Vagina (tissue), 2 donors: ENCODE data around the gene NRBF2. TPM values are rescaled to one million over a fixed set of nuclear protein-coding genes. Genes with fewer than 3 reads are reported as not detected.
A peak's percentile ranks its signal among the peaks of the same experiment; 100 is the strongest.

ENCODE experiments used
- DNase-seq, 2 donors: peaks; one replicate each; pipeline ENCODE4 v3.0.0-alpha.2; 2017; ENCODE audit errors: extremely low spot score in 2 of 2
- H3K27ac ChIP-seq: fragments of 200-600 bp; sonication (generic); one replicate; pipeline ENCODE4 v1.5.1; 2019
- H3K27me3 ChIP-seq: fragments of 200-600 bp; sonication (generic); one replicate; pipeline ENCODE4 v1.5.1; 2019
- H3K36me3 ChIP-seq, 2 donors: fragments of 200-600 bp; sonication (generic); one replicate each; pipeline ENCODE4 v1.5.1; 2017 to 2019
- H3K4me1 ChIP-seq: fragments of 200-600 bp; sonication (generic); one replicate; pipeline ENCODE4 v1.5.1; 2019
- H3K4me3 ChIP-seq, 2 donors: fragments of 200-600 bp; sonication (generic); 1 replicate in 1 of 2; 2 replicates in 1 of 2; pipeline ENCODE4 v1.5.1; 2016 to 2019
- H3K9me3 ChIP-seq: fragments of 200-600 bp; sonication (generic); one replicate; pipeline ENCODE4 v1.5.1; 2019
- CTCF ChIP-seq, 3 experiments: fragments of 450-650 bp in 2 of 3; fragments of 200-600 bp in 1 of 3; sonication (generic) in 1 of 3; IDR thresholded peaks; one replicate each; pipeline ENCODE4 v1.5.1; 2017 to 2019; ENCODE audit warnings: antibody characterized with exemption in 3 of 3, mild to moderate bottlenecking in 2 of 3, moderate library complexity in 2 of 3
- POLR2A ChIP-seq, 2 donors: fragments of 450-650 bp; IDR thresholded peaks; one replicate each; pipeline ENCODE4 v1.6.1; 2017; ENCODE audit warnings: antibody characterized with exemption in 2 of 2, mild to moderate bottlenecking in 2 of 2, moderate library complexity in 2 of 2
- POLR2AphosphoS5 ChIP-seq, 2 donors: sonication (generic); formaldehyde crosslinking; IDR thresholded peaks; one replicate each; pipeline ENCODE4 v1.9.0; 2017; ENCODE audit warnings: antibody characterized with exemption in 2 of 2, mild to moderate bottlenecking in 2 of 2, low read depth in 1 of 2; ENCODE audit not compliant: insufficient read depth in 1 of 2
- intact Hi-C: fragments of 100-400 bp; cut with DNase I; formaldehyde crosslinking; loops from one replicate; pipeline ENCODE4 v1.15.1; 2023
- total RNA-seq: library from RNA; depleted of rRNA; stranded (reverse); fragments of >200 nt; gene quantifications from one replicate; pipeline ENCODE4 v1.2.3, GENCODE V29; 2016

The NRBF2 gene
- total RNA-seq, 1 donor from 2014 or later = 16.5 TPM

- TF ChIP-seq POLR2A (IDR thresholded peaks at IDR 0.05) (no peak), POLR2AphosphoS5 (IDR thresholded peaks at IDR 0.05; ENCODE audit: insufficient read depth in 1 of 2, low read depth in 1 of 2) (no peak), CTCF (IDR thresholded peaks at IDR 0.05) (no peak)
- no peak for DNase-seq
Measured at GRCh38 chr10:63161592-63161991, 28.5 kb downstream of the NRBF2 start.

GRCh38 chr10:63164166-63164623 lies 31.1 kb downstream of the NRBF2 start:
- Histone ChIP-seq H3K36me3 (no peaks in the 10 kb centered on the region), H3K4me1 (no peaks in the 10 kb centered on the region), H3K4me3 (no peak overlapping the region), H3K9me3 (no peaks in the 10 kb centered on the region), H3K27me3 (no peaks in the 10 kb centered on the region), H3K27ac (no peak overlapping the region)
- DNase-seq = no peak
- TF ChIP-seq POLR2A (IDR thresholded peaks at IDR 0.05) = no peak
- intact Hi-C loops = no loop called here

More at GRCh38 chr10:63161592-63161991, 28.5 kb downstream of the NRBF2 start:
- Histone ChIP-seq H3K9me3 (no peaks in the 10 kb centered on the region), H3K36me3 (no peaks in the 10 kb centered on the region), H3K4me1 (peaks cover 7% of the 10 kb centered on the region), H3K4me3 (no peak overlapping the region), H3K27me3 (no peaks in the 10 kb centered on the region), H3K27ac (no peak overlapping the region)
- intact Hi-C loops = no loop called here

- DNase-seq = no peak
- no peak overlapping the region for H3K27ac ChIP-seq
- intact Hi-C loops = no loop called here
Measured at GRCh38 chr10:63165249-63165648, 32.1 kb downstream of the NRBF2 start.

GRCh38 chr10:63166742-63167258 lies 33.7 kb downstream of the NRBF2 start:
- Histone ChIP-seq H3K27me3 (no peaks in the 10 kb centered on the region), H3K9me3 (no peaks in the 10 kb centered on the region), H3K4me3 (no peak overlapping the region), H3K36me3 (peaks cover 0 to 11% of the 10 kb centered on the region in 2 donors), H3K27ac (no peak overlapping the region), H3K4me1 (no peaks in the 10 kb centered on the region)
- DNase-seq = no peak
- TF ChIP-seq CTCF (IDR thresholded peaks at IDR 0.05) = peak; percentile 34 to 89 (median 84)
- TF ChIP-seq POLR2AphosphoS5 (IDR thresholded peaks at IDR 0.05; ENCODE audit: insufficient read depth in 1 of 2, low read depth in 1 of 2) = no peak
- intact Hi-C loops = no loop called here

More at GRCh38 chr10:63165249-63165648, 32.1 kb downstream of the NRBF2 start:
- Histone ChIP-seq H3K4me3 (no peak overlapping the region), H3K27me3 (no peaks in the 10 kb centered on the region), H3K9me3 (no peaks in the 10 kb centered on the region), H3K4me1 (no peaks in the 10 kb centered on the region), H3K36me3 (peaks cover 0 to 5% of the 10 kb centered on the region in 2 donors)
- no peak for TF ChIP-seq CTCF (IDR thresholded peaks at IDR 0.05)
- TF ChIP-seq POLR2AphosphoS5 (IDR thresholded peaks at IDR 0.05; ENCODE audit: insufficient read depth in 1 of 2, low read depth in 1 of 2) = no peak
- no peak for TF ChIP-seq POLR2A (IDR thresholded peaks at IDR 0.05)

- Histone ChIP-seq H3K4me1 (no peaks in the 10 kb centered on the region), H3K27me3 (no peaks in the 10 kb centered on the region), H3K36me3 (peaks cover 0 to 11% of the 10 kb centered on the region in 2 donors), H3K9me3 (no peaks in the 10 kb centered on the region), H3K27ac (peak overlapping the region; percentile 7), H3K4me3 (no peak overlapping the region)
- TF ChIP-seq CTCF (IDR thresholded peaks at IDR 0.05) = no peak
- TF ChIP-seq POLR2A (IDR thresholded peaks at IDR 0.05) = no peak
- TF ChIP-seq POLR2AphosphoS5 (IDR thresholded peaks at IDR 0.05; ENCODE audit: insufficient read depth in 1 of 2, low read depth in 1 of 2) = no peak
- intact Hi-C loops = no loop called here
- DNase-seq = no peak
Measured at GRCh38 chr10:63168821-63169462, 35.8 kb downstream of the NRBF2 start.
